Effector memory CD8-positive, alpha-beta T cell (primary cell): ENCODE results near the gene CFDP1.
A peak's percentile ranks its signal among the peaks of the same experiment; 100 is the strongest.

Experiments used
- ATAC-seq: fragments of 150-1000 bp; cut with Tn5 transposase; replicated peaks from 2 replicates; pipeline ENCODE4 v1.10.0; 2021; ENCODE audit warnings: mild to moderate bottlenecking, moderate library complexity
- DNase-seq, 3 experiments: peaks; one replicate each; pipeline ENCODE4 v3.0.0; 2021
- H3K27ac Mint-ChIP-seq, 2 donors: one replicate each; pipeline ENCODE4 v1.8.0; 2022; ENCODE audit warnings: mild to moderate bottlenecking in 2 of 2, mixed read lengths in 2 of 2, moderate library complexity in 2 of 2
- H3K27me3 Mint-ChIP-seq, 2 donors: one replicate each; pipeline ENCODE4 v1.8.0; 2022; ENCODE audit warnings: mixed read lengths in 2 of 2
- H3K36me3 Mint-ChIP-seq: one replicate; pipeline ENCODE4 v1.8.0; 2022; ENCODE audit warnings: mild to moderate bottlenecking, moderate library complexity, mixed read lengths; ENCODE audit not compliant: insufficient read depth
- H3K4me1 Mint-ChIP-seq, 2 donors: one replicate each; pipeline ENCODE4 v1.8.0; 2022; ENCODE audit warnings: low read depth in 2 of 2, mixed read lengths in 2 of 2
- H3K4me3 Mint-ChIP-seq, 2 donors: one replicate each; pipeline ENCODE4 v1.8.0; 2022; ENCODE audit warnings: mild to moderate bottlenecking in 2 of 2, mixed read lengths in 2 of 2, moderate library complexity in 2 of 2
- H3K9me3 Mint-ChIP-seq, 2 donors: one replicate each; pipeline ENCODE4 v1.8.0; 2022; ENCODE audit warnings: mixed read lengths in 2 of 2

CFDP1 gene

DNA sequence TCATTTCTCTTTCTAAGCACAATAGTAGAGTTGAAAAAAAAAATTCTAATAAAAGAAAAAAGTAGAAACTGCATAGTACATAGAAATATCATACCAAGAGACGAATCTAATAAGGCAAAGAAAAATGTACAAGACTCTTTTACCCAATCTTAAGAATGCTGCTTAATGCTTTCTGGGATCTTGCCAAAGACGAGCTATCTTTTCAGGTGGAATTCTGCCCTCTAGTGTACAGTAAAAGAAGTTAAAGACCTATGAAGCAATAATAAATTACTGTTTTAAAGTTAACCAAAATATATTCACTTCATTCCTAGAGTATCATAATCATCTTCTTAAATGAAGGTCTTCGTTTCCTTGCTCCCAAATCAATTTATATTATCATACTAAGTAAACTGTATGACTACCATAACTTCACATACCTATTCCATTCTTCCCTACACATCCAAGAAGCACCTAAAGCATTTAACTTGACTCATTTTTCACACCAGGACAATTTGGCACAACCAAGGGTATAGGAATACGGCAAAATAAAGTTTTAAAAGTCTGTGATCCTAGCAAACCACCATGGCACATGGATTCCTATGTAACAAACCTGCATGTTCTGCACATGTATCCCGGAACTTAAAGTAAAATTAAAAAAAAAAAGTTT lies 47.7 kb downstream of the CFDP1 start:
- DNase-seq (peak in 1 of 3 experiments; percentile 8), ATAC-seq (peak; percentile 51)
- Mint-ChIP-seq H3K4me1 (peaks cover 11 to 12% of the 10 kb centered on the region in 2 donors), H3K9me3 (no peaks in the 10 kb centered on the region), H3K36me3 (peaks cover 2% of the 10 kb centered on the region), H3K4me3 (no peak overlapping the region), H3K27me3 (no peaks in the 10 kb centered on the region), H3K27ac (no peak overlapping the region)

DNA sequence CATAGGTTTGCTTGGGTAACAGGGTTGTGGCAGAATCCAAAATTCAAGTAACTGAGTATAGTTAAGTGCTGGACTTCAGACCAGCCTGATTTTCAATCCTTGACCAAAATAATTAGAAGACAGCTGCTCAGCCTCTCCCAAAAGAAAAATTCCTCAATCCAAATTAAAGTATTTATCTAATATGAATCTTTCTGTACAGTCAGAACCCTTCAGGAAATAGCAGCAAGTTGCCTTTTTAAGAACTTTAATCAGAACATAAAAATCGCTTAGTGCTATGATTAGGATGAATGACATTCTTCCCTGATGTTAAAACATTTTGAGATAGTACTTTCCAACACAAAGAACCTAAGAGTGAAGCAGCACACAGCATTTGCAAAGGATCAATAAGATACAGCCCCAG lies 50.2 kb downstream of the CFDP1 start:
- Mint-ChIP-seq H3K27me3 (no peaks in the 10 kb centered on the region), H3K27ac (no peak overlapping the region), H3K36me3 (peaks cover 6% of the 10 kb centered on the region), H3K9me3 (no peaks in the 10 kb centered on the region), H3K4me3 (no peak overlapping the region), H3K4me1 (peaks cover 24 to 29% of the 10 kb centered on the region in 2 donors)
- DNase-seq (no peak), ATAC-seq (no peak)

DNA sequence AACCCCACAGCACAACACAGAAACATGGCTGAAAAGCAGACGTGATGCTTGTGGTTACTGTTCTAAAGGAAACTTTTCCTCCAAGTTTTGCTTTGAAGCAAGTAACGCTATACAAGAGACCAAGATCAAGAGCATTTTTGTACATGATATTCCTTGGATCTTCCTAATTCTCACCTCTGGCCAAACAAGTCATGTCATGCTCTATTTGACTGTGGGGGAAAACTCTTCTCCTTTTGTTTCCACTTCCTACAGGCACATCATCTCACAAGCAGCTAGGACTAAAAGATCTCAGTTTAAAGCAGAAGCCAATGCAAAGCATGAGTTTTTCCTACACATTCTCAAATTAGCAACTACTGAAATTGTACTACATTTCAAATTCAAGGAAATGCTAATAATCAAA lies 50.7 kb downstream of the CFDP1 start:
- Mint-ChIP-seq H3K4me3 (no peak overlapping the region), H3K27ac (no peak overlapping the region), H3K9me3 (no peaks in the 10 kb centered on the region), H3K4me1 (peaks cover 24 to 29% of the 10 kb centered on the region in 2 donors), H3K27me3 (no peaks in the 10 kb centered on the region), H3K36me3 (peaks cover 11% of the 10 kb centered on the region)
- no peak for DNase-seq
- ATAC-seq = no peak

DNA sequence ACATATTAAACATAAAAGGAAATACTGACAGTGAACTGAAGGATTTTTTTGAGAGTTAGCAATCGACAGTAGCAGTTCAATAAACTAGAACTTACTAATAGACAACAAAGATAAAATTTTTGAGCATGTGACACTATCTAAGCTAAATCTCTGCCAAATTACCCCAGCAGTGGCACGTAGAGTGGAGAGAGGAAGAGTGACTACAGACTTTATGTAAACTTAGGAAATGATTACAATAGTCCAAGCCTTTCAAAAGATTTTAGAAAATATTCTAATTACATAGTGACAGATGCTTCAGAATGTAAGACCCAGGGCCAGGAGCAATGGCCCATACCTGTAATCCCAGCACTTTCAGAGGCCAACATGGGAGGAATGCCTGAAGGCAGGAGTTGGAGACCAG lies 52.4 kb downstream of the CFDP1 start:
- H3K4me1 Mint-ChIP-seq = peaks cover 24 to 35% of the 10 kb centered on the region in 2 donors
- ATAC-seq = peak; percentile 24
- H3K4me3 Mint-ChIP-seq = peak overlapping the region; percentile 43 to 54
- peaks cover 8% of the 10 kb centered on the region for H3K36me3 Mint-ChIP-seq
- no peaks in the 10 kb centered on the region for H3K9me3 Mint-ChIP-seq
- H3K27me3 Mint-ChIP-seq = no peaks in the 10 kb centered on the region
- H3K27ac Mint-ChIP-seq = peak overlapping the region; percentile 71
- DNase-seq = no peak

DNA sequence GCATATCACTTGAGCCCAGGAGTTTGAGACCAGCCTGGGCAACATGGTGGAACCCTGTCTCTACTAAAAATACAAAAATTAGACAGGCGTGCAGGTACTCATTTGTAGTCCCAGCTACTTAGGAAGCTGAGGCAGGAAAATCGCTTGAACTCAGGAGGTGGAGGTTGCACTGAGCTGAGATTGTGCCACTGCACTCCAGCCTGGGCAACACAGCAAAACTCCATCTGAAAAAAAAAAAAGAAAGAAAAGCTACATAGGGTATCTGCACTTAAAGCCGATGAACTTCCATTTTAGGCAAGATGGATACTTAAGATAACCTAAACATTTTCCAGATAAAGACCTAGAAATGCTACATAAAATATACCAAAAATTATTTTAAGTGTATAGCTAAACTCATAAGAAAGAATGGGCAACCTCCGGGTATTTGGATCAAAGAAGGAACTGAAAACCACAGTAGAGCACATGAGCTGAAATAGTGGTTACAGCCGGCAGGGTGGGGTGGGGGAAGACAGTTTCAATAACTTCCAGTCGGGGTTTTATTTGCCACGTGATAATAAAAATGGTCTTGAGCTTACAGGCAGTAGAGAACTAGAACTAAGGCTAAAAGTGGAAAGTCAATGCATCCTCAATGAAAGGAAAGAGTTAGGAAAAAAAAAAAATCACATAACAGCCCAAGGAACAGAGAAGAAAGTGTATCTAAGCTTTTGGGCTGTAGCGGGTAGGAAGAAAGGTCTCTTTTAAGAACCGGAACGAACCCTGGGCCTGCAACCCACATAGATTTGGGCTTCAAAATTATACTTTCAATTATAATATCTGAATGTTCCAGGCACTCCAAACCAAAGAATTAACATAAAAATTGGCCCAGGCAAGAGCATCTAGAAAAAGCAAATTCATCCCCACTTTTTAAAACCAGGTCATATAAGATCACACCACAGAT lies 53.1 kb downstream of the CFDP1 start:
- Mint-ChIP-seq H3K4me1 (peaks cover 24 to 35% of the 10 kb centered on the region in 2 donors), H3K4me3 (peak overlapping the region; percentile 43 to 54), H3K27ac (peak overlapping the region; percentile 71), H3K36me3 (peaks cover 8% of the 10 kb centered on the region), H3K9me3 (no peaks in the 10 kb centered on the region), H3K27me3 (no peaks in the 10 kb centered on the region)
- ATAC-seq (peak; percentile 93), DNase-seq (peak; percentile 3 to 19 (median 17))

DNA sequence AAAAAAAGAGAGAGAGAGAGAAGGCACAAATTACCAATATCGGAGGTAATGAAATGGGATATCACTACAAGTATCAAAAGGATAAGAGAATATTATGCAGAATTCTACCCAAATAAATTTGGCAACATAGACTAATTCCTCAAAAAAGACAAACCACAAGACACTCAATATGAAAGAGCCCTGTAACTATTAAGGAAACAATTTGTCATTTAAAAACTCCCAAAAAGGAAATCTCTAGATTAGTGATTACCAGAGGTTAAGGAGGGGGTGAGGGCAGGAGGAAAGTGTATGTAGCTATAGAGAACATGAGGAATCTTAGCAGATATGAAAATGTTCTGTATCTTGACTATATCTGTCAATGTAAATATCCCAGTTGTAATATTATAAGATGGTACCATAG lies 54.0 kb downstream of the CFDP1 start:
- Mint-ChIP-seq H3K36me3 (peaks cover 8% of the 10 kb centered on the region), H3K27me3 (no peaks in the 10 kb centered on the region)

DNA sequence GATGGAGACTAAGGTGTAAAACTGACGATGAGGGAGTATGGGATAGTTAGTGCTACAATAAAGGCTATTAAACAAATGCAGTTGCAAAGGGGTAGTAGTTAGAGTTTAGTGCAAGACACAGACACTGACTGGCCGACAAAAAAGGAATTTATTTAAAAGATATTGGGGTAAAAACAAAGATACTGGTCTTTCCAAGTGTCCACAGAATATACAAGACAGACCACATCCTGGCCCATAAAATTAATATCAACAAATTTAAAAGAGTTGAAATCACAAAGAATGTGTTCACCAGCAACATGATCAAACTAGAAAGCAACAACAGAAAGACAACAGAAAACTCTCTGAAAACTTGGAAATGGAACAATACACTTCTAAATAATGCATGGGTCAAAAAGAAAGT lies 54.7 kb downstream of the CFDP1 start:
- no peaks in the 10 kb centered on the region for H3K9me3 Mint-ChIP-seq
- no peak overlapping the region for H3K27ac Mint-ChIP-seq
- DNase-seq = no peak
- no peak overlapping the region for H3K4me3 Mint-ChIP-seq
- peaks cover 24 to 35% of the 10 kb centered on the region in 2 donors for H3K4me1 Mint-ChIP-seq
- peaks cover 8% of the 10 kb centered on the region for H3K36me3 Mint-ChIP-seq
- H3K27me3 Mint-ChIP-seq = no peaks in the 10 kb centered on the region
- no peak for ATAC-seq

More for the DNA sequence above, 54.0 kb downstream of the CFDP1 start:
- no peak overlapping the region for H3K27ac Mint-ChIP-seq
- no peak overlapping the region for H3K4me3 Mint-ChIP-seq
- peaks cover 24 to 35% of the 10 kb centered on the region in 2 donors for H3K4me1 Mint-ChIP-seq
- no peak for ATAC-seq
- H3K9me3 Mint-ChIP-seq = no peaks in the 10 kb centered on the region
- no peak for DNase-seq

DNA sequence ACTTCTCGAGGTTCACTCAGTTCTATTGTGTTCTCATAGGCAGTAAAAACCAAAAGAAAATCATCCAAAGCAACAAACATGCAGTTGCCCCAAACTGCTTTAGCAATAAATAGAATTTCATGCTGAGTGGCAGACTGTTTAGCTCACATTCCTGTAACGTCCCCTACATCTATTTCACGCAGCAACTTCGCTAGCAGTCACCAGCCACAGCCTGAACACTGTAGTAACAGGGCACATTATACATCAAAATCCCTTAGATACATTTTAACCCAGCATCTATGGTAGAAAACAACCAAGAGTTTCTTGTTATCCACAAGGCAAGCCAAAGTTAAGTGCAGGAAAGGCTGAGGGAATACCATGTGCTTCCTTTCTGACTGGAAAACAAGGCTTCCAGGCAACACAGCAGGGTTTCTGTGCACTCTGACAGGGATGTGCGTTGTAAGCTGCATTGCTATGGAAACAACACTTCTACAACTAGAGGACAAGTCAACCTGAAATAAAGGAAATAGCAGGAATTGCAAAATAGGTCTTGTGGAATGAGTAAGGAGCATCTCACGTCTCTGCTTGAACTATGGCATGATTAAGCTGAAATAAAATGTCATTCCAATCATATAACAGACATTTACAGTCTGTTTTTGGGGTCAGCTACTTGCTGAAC lies 55.4 kb downstream of the CFDP1 start:
- H3K27me3 Mint-ChIP-seq = no peaks in the 10 kb centered on the region
- H3K27ac Mint-ChIP-seq = no peak overlapping the region
- no peak for DNase-seq
- H3K36me3 Mint-ChIP-seq = peaks cover 8% of the 10 kb centered on the region
- no peak for ATAC-seq
- H3K4me3 Mint-ChIP-seq = no peak overlapping the region
- no peaks in the 10 kb centered on the region for H3K9me3 Mint-ChIP-seq
- peaks cover 24 to 35% of the 10 kb centered on the region in 2 donors for H3K4me1 Mint-ChIP-seq

DNA sequence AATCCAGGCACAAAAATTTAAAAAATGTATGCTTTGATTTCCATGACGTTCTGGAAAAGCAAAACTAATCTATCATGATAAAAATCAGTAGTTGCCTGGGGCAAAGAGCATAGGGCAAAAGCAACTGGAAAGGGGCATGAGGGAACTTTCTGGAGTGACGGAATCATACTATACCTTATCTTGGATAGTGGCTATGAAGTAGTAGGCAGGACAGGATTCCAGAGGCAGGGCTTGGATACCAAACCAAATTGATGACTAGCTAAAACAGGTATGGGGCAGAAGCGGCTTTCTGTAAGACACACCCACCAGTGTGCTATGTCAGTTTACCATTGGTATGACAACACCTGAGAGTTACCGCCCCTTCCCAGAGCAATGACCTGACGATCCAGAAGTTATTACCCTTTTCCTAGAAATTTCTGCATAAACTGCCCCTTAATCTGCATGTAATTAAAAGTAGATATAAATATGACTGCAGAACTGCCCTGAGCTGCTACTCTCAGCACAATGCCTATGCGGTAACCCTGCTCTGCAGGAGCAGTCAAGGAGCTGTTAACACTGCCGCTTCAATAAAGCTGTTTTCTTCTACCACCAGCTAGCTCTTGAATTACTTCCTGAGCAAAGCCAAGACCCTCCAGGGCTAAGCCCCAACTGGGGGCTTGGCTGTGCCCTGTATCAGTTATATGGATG lies 56.7 kb downstream of the CFDP1 start:
- H3K4me3 Mint-ChIP-seq = no peak overlapping the region
- peaks cover 8% of the 10 kb centered on the region for H3K36me3 Mint-ChIP-seq
- peaks cover 20 to 35% of the 10 kb centered on the region in 2 donors for H3K4me1 Mint-ChIP-seq
- H3K9me3 Mint-ChIP-seq = no peaks in the 10 kb centered on the region
- no peak overlapping the region for H3K27ac Mint-ChIP-seq
- no peaks in the 10 kb centered on the region for H3K27me3 Mint-ChIP-seq
- DNase-seq (no peak), ATAC-seq (no peak)

DNA sequence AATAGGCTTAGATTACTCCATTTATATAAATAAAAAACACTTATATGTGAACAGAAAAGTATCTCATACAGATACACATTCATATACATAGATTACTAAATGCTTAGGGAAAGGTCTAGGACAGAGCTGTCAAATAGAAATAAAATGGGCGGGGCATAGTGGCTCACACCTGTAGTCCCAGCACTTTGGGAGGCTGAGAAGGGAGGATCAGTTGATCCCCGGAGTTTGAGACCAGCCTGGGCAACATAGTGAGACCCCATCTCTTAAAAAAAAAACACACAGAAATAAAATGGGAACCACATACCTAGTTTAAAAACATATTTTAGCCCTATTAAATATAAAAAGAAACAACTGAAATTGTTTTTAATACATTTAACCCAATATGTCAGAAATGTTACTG lies 58.9 kb downstream of the CFDP1 start:
- Mint-ChIP-seq H3K9me3 (no peaks in the 10 kb centered on the region), H3K27me3 (no peaks in the 10 kb centered on the region), H3K36me3 (peaks cover 5% of the 10 kb centered on the region), H3K4me3 (no peak overlapping the region), H3K4me1 (peaks cover under 1 to 13% of the 10 kb centered on the region in 2 donors), H3K27ac (no peak overlapping the region)
- no peak for ATAC-seq
- no peak for DNase-seq

DNA sequence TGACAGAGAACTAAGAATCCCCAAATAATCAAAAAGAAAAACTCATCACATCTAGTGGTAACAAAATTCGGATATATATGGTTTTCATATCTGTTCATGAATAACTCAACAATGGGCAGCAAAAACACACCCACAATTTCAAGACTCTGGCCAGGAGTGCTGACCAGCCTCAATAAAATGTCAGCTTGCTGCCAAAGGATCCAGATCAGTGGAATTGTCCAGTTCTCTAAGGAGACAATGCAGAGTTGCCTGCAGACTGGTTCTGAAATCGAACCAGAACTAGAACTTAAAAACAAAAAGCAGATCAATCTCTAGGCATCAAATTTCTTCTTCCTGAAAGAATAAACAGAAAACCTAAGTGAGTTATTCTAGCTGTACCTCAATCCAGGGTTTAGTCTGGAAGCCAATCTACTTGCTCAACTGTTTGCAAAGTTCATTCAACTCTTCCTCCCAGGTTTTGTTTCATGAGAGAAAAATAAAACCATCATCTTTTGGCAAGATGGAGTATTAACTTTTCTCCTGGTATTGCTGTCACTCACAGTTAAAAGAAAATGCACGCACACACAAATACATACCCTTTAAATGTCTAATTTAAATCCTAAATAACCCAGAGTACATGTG lies 61.0 kb downstream of the CFDP1 start:
- Mint-ChIP-seq H3K36me3 (peaks cover 4% of the 10 kb centered on the region), H3K4me1 (peaks cover 0 to 3% of the 10 kb centered on the region in 2 donors), H3K9me3 (no peaks in the 10 kb centered on the region), H3K27me3 (no peaks in the 10 kb centered on the region), H3K27ac (no peak overlapping the region), H3K4me3 (no peak overlapping the region)
- DNase-seq (no peak), ATAC-seq (no peak)

DNA sequence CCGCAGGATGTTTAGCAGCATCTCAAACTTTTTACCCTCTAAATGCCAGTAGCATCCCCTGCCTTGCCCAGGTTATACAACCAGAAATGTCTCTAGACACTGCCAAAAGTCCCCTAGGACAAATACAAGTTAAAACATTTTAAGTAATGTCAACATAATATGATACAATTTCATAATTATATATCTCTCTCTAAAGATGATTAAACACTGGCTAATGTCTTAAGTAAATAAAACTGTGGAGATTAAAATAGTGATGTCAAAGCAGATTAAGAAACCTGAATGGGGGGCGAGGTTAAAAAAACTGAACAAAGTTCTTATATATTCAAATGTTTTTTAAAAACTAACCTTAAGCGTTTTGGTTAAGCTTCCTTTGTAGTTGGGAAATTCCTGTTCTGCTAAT lies 62.1 kb downstream of the CFDP1 start:
- H3K27ac Mint-ChIP-seq = no peak overlapping the region
- no peak for DNase-seq
- no peaks in the 10 kb centered on the region for H3K4me1 Mint-ChIP-seq
- no peaks in the 10 kb centered on the region for H3K9me3 Mint-ChIP-seq
- H3K4me3 Mint-ChIP-seq = no peak overlapping the region
- H3K36me3 Mint-ChIP-seq = peaks cover 8% of the 10 kb centered on the region
- no peak for ATAC-seq
- H3K27me3 Mint-ChIP-seq = no peaks in the 10 kb centered on the region
